Measurements from ENCODE around the gene NR2F6.

GRCh38 chr19:17210296-17210695 lies 35.4 kb downstream of the NR2F6 start:
- TF ChIP-seq CTCF (IDR thresholded peaks at IDR 0.05) = no peak
- TF ChIP-seq FOSL2 (IDR thresholded peaks at IDR 0.05) = no peak
- TF ChIP-seq FOSL2 (CRISPR knock-in tag; IDR thresholded peaks at IDR 0.05) = no peak
- TF ChIP-seq RAD21 (conservative IDR thresholded peaks at IDR 0.05 in 1 of 2, IDR thresholded peaks at IDR 0.05 in 1 of 2) = no peak
- no peak for TF ChIP-seq CEBPB (IDR thresholded peaks at IDR 0.05)
- TF ChIP-seq HMGXB4 (CRISPR knock-in tag; IDR thresholded peaks at IDR 0.05; ENCODE audit: borderline replicate concordance) = no peak
- TF ChIP-seq ESRRA (IDR thresholded peaks at IDR 0.05; ENCODE audit: borderline replicate concordance, low read length) = no peak
- TF ChIP-seq POLR2A (IDR thresholded peaks at IDR 0.05; ENCODE audit: low read length) = no peak
- no peak for TF ChIP-seq HEYL (CRISPR knock-in tag; IDR thresholded peaks at IDR 0.05)
- TF ChIP-seq RFX5 (IDR thresholded peaks at IDR 0.05) = no peak
- no peak for TF ChIP-seq USF2 (IDR thresholded peaks at IDR 0.05)
- no peak for TF ChIP-seq KDM5A (IDR thresholded peaks at IDR 0.05)
- no peak for TF ChIP-seq FOSB (CRISPR knock-in tag; IDR thresholded peaks at IDR 0.05)

Data from A549 (cell line).